HCT116 (cell line): ENCODE results near the gene BPIFB3.

Experiments used
- CEBPB ChIP-seq: IDR thresholded peaks from 2 replicates; pipeline ENCODE4 v1.6.1; 2012; ENCODE audit warnings: low read depth
- EGR1 ChIP-seq: IDR thresholded peaks from 2 replicates; pipeline ENCODE4 v1.6.1; 2012; ENCODE audit warnings: low read depth
- EZH2 ChIP-seq: fragments of 200-600 bp; sonication (generic); IDR thresholded peaks from 2 replicates; pipeline ENCODE4 v1.6.1; 2017; ENCODE audit warnings: antibody characterized with exemption, mixed run types
- EZH2phosphoT487 ChIP-seq: fragments of 200-600 bp; IDR thresholded peaks from 2 replicates; pipeline ENCODE4 v1.6.1; 2018; ENCODE audit warnings: antibody characterized with exemption, borderline replicate concordance
- FOSL1 ChIP-seq: IDR thresholded peaks from 2 replicates; pipeline ENCODE4 v1.6.1; 2012; ENCODE audit warnings: low read depth
- JUND ChIP-seq: IDR thresholded peaks from 2 replicates; pipeline ENCODE4 v1.6.1; 2012
- POLR2A ChIP-seq: IDR thresholded peaks from 2 replicates; pipeline ENCODE4 v1.7.0; 2011; ENCODE audit warnings: borderline replicate concordance; ENCODE audit not compliant: insufficient read depth, insufficient read length; ENCODE audit errors: extremely low read depth
- POLR2AphosphoS5 ChIP-seq: IDR thresholded peaks from 2 replicates; pipeline ENCODE4 v1.6.1; 2011; ENCODE audit warnings: mild to moderate bottlenecking, low read depth, low read length, moderate library complexity
- RAD21 ChIP-seq: IDR thresholded peaks from 2 replicates; pipeline ENCODE4 v1.6.1; 2012; ENCODE audit warnings: low read depth, mild to moderate bottlenecking
- SRF ChIP-seq: IDR thresholded peaks from 2 replicates; pipeline ENCODE4 v1.6.1; 2012; ENCODE audit warnings: low read depth
- ZNF274 ChIP-seq: fragments of 200-500 bp; sonication (Bioruptor generic); IDR thresholded peaks from 2 replicates; pipeline ENCODE4 v1.6.1; 2014; ENCODE audit warnings: mild to moderate bottlenecking, low read depth, low read length, inconsistent platforms
- TF ChIP-seq, protein P1 (sequence below), 3 experiments: fragments of 200-600 bp in 1 of 3; sonication (generic) in 1 of 3; IDR thresholded peaks in 2 of 3; conservative IDR thresholded peaks in 1 of 3; 2 replicates each; pipeline ENCODE4 v1.5.1; 2012 to 2017; ENCODE audit warnings: low read depth in 2 of 3, low read length in 2 of 3, antibody characterized with exemption in 1 of 3, borderline replicate concordance in 1 of 3, control low read depth in 1 of 3, mild to moderate bottlenecking in 1 of 3, mixed read lengths in 1 of 3, mixed run types in 1 of 3, moderate library complexity in 1 of 3; ENCODE audit not compliant: insufficient read depth in 1 of 3
- TF ChIP-seq, protein P2 (sequence below): IDR thresholded peaks from 2 replicates; pipeline ENCODE4 v1.6.1; 2011; ENCODE audit warnings: mild to moderate bottlenecking, low read length, moderate library complexity; ENCODE audit not compliant: insufficient replicate concordance; ENCODE audit errors: extremely low read depth
- TF ChIP-seq, protein P3 (sequence below): IDR thresholded peaks from 2 replicates; pipeline ENCODE4 v1.6.1; 2012

DNA sequence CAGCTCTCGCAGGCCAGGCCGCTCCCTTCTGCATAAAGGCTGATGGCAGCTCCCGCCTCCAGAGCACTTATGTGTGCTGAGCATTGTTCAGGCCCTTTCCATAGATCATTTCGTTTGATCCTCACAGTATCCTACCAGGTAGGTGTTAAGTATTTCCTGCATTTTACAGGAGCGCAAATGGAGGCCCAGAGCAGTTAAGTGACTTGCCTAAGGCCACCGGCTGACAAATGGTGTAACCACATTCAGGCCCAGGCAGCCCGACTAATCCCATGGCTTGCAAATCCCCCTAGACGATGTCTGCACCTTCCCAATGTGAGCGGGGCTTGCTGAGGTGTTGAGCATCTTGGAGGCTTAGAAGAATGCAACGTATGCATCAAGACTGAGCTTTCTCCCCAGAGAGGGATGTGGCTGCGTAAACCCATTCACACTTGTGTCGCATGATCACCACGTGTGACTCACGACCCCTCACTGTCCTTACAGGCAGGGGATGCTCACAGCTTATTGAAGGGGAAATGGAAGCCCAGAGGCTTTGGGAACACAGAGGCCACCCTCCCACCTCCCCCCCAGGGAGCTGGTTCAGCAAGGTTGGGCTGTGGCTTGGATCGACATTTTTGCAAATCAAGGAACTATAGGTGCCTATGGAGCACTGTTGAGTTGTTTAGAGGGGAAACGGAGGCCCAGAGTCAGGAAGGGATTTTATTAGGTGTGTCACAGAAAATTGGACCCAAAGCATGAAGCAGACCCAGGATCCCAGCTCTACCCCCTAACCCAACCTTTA is 39.2 kb upstream of the BPIFB3 start:
- TF ChIP-seq EZH2phosphoT487 (no peak), CEBPB (no peak), JUND (no peak), POLR2A (no peak), SRF (no peak), POLR2AphosphoS5 (no peak), RAD21 (no peak), FOSL1 (no peak), EZH2 (no peak), EGR1 (no peak), ZNF274 (no peak)
- TF ChIP-seq, protein P1, sequence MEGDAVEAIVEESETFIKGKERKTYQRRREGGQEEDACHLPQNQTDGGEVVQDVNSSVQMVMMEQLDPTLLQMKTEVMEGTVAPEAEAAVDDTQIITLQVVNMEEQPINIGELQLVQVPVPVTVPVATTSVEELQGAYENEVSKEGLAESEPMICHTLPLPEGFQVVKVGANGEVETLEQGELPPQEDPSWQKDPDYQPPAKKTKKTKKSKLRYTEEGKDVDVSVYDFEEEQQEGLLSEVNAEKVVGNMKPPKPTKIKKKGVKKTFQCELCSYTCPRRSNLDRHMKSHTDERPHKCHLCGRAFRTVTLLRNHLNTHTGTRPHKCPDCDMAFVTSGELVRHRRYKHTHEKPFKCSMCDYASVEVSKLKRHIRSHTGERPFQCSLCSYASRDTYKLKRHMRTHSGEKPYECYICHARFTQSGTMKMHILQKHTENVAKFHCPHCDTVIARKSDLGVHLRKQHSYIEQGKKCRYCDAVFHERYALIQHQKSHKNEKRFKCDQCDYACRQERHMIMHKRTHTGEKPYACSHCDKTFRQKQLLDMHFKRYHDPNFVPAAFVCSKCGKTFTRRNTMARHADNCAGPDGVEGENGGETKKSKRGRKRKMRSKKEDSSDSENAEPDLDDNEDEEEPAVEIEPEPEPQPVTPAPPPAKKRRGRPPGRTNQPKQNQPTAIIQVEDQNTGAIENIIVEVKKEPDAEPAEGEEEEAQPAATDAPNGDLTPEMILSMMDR (IDR thresholded peaks at IDR 0.05 in 2 of 3, conservative IDR thresholded peaks at IDR 0.05 in 1 of 3; ENCODE audit: borderline replicate concordance in 1 of 3, insufficient read depth in 1 of 3, low read depth in 2 of 3, low read length in 2 of 3) = no peak
- TF ChIP-seq, protein P2, sequence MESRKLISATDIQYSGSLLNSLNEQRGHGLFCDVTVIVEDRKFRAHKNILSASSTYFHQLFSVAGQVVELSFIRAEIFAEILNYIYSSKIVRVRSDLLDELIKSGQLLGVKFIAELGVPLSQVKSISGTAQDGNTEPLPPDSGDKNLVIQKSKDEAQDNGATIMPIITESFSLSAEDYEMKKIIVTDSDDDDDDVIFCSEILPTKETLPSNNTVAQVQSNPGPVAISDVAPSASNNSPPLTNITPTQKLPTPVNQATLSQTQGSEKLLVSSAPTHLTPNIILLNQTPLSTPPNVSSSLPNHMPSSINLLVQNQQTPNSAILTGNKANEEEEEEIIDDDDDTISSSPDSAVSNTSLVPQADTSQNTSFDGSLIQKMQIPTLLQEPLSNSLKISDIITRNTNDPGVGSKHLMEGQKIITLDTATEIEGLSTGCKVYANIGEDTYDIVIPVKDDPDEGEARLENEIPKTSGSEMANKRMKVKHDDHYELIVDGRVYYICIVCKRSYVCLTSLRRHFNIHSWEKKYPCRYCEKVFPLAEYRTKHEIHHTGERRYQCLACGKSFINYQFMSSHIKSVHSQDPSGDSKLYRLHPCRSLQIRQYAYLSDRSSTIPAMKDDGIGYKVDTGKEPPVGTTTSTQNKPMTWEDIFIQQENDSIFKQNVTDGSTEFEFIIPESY = no peak
- TF ChIP-seq, protein P3, sequence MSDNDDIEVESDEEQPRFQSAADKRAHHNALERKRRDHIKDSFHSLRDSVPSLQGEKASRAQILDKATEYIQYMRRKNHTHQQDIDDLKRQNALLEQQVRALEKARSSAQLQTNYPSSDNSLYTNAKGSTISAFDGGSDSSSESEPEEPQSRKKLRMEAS = no peak
